NCI-H748 treated with DMSO at 0.1 percent for 48 hours (cell line): ENCODE data around the gene CXCR2.
"Not testable (repeated sequence)": the region's sequence is repeated elsewhere in the genome, so short reads cannot be mapped to it uniquely, and the experiment has no call there.

Experiments
- DNase-seq: peaks from one replicate; lab custom pipeline; 2025; lab: John Stamatoyannopoulos, UW

Gene CXCR2

DNA sequence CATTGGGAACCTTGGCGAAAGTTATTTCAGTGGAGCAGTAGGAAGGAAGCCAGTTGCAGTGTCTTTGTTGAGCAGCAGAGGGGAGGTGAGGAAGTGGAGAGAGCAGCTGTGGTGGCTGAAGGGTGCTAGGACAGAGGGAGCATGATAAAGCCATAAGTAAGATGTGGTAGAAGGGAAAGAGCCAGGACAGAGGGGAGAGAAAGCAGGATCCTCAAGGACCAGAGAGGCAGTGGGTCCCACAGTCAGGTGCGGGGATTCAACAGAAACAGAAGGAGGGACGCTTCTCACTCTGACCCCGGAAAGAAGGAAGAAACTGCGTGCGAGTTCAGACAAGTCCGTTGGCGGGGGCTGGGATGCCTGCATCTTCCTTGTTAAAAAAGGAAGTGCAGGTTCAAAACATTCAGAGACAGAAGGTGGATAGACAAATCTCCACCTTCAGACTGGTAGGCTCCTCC, at the start of gene CXCR2:
Gene CXCR2, plus strand, starts transcription at position 403 of the 455 bp plus-strand sequence. CDS start 8,774 bp downstream, outside the sequence.
- DNase-seq: no peak

DNA sequence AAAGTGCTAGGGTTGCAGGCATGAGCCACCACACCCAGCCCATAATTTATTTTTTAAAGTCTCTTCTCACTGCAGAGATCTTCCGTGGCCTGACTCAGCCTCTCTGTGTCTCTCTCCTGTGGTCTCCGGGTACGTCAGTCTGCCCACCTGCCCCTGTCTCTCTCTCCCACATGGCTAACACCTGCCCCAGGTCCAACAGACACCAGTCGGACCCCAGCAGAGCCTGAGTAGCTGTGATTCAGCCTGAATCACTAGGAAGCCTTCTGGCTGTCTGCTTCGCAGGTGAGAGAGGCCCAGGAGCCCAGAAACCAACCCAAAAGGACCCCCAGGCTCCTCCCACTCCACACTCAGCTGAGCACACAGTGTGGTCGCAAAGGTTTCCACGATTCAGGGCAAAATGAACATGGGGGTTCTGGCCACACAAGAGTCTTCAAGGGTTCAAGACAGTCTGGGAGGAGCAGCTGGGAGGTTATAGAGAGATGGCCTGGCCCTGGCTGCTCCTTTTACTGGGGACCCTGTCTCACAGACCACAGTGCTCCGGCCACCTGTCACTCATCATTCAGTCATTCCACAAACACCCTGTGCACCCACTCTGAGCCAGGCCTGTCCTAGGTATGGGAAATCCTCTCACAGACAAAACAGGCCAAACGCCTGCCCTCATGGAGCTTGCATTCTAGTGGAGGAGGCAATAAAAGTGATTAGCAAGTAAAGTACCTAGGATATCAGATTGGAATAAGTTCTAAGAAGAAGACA, 48.2 kb upstream of the CXCR2 start:
- DNase-seq: no peak

DNA sequence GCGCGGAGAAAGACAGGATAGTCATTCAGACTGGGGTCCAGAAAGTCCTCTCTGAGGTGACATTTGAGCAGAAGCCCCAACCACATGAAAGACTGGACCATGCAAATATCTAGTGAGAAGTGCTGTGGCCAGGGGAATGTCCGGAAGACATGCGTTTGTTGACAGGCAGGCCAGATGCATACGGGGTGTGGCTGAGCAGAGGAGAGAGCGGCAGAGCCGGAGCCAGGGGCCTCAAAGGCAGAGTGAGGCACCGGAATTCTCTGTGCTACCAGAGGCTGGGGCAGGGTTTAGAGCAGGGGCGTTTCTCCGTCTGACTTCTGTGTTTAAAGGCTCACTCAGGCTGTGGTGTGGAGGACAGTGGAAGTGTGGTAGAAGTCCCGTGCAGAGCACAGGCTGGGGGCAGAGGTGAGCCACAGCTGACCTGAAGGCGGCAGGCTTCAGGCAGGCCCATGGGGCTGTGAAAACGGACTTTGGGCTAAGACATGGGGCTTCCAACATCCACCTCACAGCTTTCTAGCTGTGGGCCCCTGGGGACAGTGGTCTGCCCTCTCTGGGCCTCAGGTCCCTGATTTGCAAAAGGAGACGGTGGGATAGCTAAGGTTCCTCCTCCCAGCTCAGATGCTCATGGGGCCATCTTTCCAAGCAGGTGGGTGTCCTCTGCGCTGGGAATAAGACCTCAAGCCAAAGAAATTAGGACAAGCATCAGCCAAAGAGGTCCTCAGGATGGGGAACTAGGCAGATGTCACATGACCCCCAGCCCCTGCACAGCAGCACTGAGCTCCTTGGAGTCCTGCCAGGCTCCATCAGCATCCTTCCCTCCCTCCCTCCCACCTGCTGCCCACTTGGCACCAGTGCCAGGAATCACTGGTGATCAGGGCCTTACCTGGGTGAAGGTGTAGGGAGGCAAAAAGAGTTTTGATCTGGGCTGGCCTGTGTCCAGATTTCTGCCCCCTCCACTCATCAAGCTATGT, 45.6 kb upstream of the CXCR2 start:
- DNase-seq: no peak

DNA sequence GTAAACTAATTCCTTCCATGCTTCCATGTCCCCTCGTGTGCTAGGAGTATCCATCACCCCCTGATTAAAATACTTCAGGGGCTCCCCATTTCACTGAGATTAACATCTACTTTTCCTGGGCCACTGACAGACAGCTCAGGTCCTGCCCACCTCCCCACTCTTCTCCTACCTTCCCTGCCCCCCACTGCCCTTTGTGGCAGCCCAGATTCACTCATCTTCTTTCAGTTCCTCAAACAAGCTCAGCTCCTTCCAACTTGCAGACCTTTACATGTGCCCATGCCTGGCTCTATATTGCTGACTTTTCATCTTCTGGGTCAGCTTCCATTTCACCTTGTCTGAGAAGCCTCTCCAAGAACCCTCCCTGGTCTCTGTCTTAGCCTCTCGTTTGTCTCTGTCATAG, 44.8 kb upstream of the CXCR2 start:
- no peak for DNase-seq

DNA sequence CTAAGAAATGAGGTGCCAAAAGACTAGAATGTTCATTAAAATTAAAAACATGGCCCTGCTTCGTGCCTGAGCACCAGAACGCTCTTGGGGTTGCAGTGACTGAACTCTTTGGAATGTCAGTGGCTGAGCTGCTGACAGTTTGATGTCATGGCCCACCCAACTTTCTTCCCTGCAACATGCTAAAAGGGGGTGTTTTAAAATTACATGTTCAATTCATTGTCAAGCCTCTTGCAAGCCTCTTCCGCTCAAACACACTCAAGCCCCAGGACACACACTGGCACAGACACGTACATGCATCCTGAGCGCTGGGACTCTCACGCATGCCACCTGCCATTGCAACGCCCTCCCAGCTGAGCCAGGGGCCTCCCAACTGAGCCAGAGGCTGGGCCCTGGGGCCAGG, 44.1 kb upstream of the CXCR2 start:
- DNase-seq: no peak

DNA sequence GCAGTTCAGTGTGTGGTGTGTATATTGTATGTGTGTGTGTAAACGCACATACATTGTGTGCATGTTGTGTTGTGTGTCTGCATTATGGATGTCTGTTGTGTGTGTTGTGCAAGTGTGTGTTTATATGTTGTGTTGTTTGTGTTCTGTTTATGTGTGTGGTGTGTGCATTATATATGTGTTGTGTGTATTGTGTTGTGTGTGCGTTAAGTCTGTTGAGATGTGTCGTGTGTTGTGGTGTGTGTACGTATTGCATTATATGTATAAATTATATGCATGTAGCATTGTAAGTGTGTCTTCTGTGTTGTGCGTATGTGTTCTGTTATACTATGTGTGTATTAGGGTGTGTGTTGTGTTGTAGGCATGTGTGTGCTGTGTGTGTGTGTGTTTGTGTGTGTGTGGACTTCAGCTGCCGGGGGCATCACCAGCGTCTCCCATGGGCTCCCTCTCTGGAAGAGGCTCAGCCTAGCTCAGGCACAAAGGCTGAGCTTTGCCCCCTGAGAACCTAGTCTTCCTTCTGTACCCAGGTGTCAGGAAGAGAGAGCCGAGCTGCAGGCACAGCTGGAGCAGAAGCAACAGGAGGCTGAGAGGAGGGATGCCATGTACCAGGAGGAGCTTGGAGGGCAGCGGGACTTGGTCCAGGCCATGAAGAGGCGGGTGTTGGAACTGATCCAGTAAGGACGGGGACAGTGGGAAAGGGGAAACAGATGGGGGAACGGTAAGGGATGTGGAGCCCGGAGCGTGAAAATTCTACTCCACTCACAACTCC, 43.1 kb upstream of the CXCR2 start:
- DNase-seq: no peak

DNA sequence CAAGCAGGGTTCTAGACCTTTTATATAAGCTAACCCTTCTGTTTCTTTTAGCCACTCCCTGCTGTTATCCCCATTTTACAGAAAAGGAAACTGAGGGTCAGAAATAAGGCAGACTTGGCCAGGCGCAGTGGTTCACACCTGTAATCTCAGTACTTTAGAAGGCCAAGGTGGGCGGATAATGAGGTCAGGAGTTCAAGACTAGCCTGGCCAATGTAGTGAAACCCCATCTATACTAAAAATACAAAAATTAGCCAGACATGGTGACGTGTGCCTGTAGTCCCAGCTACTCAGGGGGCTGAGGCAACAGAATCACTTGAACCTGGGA, 42.5 kb upstream of the CXCR2 start:
- DNase-seq: no peak

DNA sequence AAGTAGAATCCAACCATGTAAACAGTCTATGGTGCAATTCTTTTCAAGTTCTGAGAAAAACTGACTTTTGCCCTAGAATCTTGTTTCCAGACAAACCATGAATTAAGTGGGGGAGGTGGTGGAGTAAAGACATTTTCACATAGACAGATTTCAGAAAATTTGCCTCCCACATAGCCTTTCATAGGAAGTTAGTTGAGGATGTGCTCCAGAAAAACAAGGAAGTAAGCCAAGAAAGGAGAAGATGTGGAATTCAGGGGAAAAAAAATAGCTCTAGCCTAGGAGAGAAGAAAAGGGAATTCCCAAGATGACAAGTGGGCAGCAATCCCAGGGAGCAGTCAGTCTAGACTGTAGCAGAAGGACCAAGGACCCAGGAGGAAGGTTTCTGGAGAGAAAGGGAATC, 39.4 kb upstream of the CXCR2 start:
- no peak for DNase-seq

DNA sequence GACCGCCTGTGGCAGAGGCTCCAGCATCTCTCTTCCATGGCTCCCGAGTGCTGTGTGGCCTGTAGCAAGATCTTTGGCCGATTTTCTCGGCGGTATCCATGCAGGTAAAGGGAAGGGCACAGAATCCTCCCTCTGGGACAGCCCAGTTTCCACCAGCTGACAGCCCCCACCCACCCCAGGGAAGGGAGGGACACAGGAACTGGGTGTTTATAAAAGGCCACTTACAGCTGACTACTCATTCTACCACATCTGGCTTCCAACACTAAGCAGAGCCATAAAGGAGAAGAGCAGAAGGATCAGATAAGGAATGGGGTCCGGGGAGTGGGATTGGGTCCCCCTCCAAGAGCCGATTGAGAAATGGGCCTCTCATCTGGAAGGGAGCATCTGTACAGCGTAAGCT, 36.6 kb upstream of the CXCR2 start:
- DNase-seq: no peak

DNA sequence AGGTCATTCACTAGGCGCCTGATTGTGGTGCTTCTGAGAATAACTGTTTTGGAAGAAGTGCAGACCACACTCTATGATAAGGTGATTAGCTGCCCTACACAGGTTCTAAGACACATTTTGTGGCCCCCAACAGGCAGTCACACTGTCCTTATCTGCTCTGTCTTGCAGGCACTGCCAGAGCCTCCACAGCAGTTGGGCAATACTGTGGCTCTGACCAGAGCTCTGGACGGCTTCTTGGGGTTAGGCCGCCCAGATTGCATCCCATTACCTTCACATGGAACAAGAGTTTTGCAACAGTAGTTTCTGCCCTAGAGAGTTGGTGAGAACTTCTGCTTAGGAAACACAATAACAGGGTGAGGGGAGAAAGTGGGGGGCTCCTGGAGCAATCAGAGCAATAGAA, 34.1 kb upstream of the CXCR2 start:
- no peak for DNase-seq

DNA sequence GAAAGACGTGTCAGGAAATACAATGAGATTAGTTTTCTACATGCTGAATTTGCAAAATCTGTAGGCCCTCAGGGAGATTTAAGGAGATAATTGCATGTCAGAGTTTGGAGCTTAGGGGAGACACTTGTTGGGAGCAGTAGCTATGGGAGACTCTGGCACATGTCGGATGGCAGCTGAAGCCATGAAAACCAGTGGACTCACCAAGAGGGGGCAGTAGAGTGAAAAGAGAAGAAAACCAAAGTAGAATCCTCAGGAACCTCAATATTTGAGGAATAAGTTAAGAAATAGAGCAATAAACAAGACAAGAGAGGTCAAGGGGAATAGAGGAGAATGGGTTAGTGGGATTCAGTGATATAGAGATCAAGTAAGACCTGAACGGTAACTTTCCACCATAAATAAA, 31.9 kb upstream of the CXCR2 start:
- no peak for DNase-seq

DNA sequence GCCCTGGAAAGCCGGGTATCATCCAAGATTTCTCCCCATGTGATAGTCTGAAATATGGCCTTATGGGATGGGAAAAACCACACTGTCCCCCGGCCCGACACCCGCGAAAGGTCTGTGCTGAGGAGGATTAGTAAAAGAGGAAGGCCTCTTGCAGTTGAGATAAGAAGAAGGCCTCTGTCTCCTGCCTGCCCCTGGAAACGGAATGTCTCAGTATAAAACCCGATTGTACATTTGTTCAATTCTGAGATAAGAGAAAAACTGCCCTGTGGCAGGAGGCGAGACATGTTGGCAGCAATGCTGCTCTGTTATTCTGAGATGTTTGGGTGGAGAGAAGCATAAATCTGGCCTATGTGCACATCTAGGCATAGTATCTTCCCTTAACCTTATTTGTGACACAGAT, 30.0 kb upstream of the CXCR2 start:
- DNase-seq: no peak

DNA sequence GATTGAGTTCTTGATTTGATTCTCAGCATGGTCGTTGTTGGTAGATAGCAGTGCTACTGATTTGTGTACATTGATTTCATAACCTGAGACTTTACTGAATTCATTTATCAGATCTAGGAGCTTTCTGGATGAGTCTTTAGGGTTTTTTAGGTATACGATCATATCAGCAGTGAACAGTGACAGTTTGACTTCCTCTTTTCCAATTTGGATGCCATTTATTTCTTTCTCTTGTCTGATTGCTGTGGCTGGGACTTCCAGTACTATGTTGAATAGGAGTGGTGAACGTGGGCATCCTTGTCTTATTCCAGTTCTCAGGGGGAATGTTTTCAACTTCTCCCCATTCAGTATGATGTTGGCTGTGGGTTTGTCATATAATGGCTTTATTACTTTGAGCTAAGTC, 27.9 kb upstream of the CXCR2 start:
- no peak for DNase-seq

DNA sequence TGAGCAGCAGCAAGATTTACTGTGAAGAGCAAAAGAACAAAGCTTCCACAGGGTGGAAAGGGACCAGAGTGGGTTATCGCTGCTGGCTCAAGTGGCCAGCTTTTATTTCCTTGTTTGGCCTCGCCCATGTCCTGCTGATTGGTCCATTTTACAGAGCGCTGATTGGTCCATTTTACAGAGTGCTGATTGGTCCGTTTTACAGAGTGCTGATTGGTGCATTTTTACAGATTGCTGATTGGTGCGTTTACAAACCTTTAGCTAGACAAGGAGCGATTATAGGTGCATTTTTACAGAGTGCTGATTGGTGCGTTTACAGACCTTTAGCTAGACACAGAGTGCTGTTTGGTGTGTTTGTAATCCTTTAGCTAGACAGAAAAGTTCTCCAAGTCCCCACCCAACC, 17.0 kb upstream of the CXCR2 start:
- DNase-seq: not testable (repeated sequence)

DNA sequence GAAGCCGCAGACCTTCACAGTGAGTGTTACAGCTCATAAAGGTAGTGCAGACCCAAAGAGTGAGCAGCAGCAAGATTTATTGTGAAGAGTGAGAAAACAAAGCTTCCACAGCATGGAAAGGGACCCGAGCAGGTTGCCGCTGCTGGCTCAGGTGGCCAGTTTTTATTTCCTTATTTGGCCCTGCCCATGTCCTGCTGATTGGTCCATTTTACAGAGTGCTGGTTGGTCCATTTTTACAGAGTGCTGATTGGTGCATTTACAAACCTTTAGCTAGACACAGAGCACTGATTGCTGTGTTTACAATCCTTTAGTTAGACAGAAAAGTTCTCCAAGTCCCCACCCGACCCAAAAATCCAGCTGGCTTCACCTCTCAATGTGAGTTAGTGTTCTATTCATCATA, 4.0 kb upstream of the CXCR2 start:
- not testable (repeated sequence) for DNase-seq

DNA sequence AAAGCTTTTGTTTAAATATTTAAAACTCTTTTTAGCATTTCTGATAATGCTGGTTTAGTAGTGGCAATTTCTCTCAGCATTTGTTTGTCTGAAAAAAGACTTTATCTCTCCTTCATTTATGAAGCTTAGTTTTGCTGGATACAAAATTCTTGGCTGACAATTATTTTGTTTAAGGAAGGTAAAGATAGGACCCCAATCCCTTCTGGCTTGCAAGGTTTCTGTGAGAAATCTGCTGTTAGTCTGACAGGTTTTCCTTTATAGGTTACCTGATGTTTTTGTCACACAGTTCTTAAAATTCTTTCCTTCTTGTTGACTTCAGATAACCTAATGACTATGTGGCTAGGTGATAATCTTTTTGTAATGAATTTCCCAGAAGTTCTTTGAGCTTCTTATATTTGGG, 3.5 kb upstream of the CXCR2 start:
- DNase-seq: not testable (repeated sequence)

DNA sequence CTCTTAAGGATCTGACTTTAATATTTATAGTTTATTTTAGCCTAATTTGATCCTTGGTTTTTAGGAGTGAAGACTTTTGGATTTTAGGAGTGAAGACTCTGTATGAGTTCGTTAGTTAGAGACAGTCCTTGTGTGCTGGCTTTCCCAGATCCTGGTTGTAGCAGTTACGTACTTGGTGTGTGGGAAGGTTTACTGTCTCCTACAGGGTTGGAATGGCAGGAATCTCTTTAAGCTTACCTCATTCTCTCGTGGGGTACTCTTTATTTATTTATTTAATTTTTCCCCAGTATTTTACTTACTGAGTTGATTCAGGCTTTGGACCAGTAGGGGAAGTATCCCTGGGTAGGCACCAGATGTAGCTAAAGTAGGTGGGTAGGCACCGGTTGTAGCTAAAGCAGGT, 1.8 kb upstream of the CXCR2 start:
- no peak for DNase-seq

DNA sequence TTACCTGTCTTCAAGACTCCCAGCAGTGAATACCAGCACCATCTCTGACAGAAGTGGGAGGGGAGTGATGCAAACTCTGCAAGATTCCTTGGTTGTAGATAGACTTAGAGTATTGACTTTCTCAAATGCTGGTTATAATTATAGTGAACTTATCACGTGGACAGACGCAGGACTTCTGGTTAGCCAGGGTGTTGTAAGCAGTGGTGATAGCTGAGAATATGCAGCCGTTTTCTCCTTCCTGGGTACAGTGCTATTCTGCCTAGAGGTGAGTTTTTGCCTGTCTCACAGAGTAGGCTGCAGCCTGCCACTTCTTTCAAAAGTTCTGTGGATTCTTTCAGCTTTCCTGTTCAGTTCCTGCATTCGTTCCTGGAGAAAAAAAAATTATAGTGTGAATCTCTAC, 733 bp upstream of the CXCR2 start:
- no peak for DNase-seq

DNA sequence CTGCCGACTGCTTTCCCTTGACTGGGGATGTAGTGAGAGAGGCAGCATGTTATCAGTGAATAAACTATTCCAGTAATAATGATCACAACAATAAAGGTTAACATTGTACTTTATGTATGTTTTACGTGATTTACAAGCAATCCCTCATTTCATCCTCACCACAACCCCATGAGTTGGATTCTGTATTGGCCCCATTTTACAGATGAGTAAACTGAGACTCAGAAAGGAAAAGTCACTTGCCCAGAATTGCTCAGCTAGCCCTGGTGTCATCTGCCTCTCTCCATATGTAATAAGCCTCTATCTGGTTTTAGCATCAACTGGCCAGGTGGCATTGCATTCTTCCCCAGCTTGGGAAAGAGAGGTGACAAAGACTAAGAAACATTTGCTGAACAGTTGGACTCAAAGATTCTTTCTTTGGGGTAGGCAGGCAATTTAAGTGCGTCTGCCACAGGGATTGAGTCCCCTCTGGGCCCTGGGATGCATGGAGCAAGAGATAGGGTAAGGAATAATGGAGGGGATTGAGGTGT, 2.2 kb downstream of the CXCR2 start:
- no peak for DNase-seq

DNA sequence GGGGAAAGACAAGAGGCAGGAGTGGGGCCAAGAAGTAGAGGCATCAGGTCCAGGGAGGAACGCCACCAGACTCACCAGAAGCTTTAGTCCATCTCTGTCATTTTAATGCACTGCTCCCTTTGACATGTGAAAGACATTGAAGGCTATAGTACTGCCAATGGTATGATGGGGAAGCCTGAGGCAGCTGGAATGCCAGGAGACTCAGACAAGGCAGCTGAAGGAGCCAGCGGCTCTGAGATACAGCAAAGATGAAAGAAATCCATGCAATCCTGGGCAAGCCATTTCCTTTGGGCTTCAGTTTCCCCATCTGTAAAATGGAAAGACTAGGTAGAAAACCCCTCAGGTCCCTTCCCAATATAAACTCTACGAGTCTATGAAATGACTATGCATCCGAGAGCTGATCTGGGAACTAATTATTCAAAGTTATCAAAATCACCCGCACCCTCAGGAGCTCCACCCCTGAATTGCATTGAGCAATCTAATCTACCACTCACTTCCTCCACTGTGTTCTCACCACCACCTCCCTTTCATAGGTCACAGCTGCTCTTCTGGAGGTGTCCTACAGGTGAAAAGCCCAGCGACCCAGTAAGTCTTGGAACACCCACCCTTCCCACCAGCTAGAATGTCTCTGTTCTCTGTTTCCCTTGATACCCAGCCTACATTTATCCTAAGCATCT, 3.1 kb downstream of the CXCR2 start:
- DNase-seq: no peak

DNA sequence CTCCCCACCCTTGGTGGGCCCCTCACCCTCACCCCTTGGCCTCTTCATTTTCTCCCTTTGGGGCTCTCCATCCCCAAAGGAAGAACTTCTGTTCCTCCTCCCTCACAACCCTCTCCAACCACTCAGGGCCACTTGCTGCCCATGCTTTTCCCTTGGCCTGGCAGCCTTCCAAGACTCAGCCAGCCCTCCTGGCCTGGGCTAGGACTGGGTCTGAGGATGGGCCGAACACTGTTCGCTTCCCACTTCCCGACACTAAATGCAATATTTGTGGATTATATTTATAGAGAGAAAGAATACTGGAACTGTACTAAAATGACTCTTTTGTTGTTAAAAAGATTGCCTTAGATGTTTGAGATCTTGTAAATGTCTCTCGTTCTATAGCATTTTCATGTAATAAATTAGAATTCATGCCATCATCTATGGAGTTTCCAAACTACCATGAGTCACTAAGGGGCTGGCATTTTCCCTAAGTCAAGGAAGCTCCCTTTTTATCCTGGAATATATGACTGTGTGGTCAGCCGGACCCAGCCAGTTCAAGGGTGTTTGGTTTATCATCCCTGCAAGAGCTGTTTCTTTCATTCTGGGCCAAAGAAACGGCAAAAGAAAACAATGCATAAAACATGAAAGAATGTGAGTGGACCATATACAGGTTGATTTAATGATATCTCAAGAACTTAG, 3.8 kb downstream of the CXCR2 start:
- no peak for DNase-seq
